Loucy (cell line): ENCODE results near the gene SMC3.

Source experiments
- CTCF ChIP-seq: fragments of 200-600 bp; sonication (generic); conservative IDR thresholded peaks from 2 replicates; pipeline ENCODE4 v1.5.1; 2014; ENCODE audit warnings: mild to moderate bottlenecking, antibody characterized with exemption, low read length
- EZH2phosphoT487 ChIP-seq: fragments of 200-600 bp; IDR thresholded peaks from 2 replicates; pipeline ENCODE4 v1.6.1; 2018; ENCODE audit warnings: antibody characterized with exemption, mild to moderate bottlenecking, moderate library complexity, borderline replicate concordance

- TF ChIP-seq CTCF (no peak), EZH2phosphoT487 (no peak)
These were observed 37.9 kb upstream of the SMC3 start for GRCh38 chr10:110529596-110530011.
